GM18505 (cell line): ENCODE data around the gene KCNN3.

Experiments
- ATAC-seq: cut with Tn5 transposase; IDR thresholded peaks from one replicate; pipeline ENCODE4 v1.9.1; 2021; ENCODE audit not compliant: unreplicated experiment
- POLR2A ChIP-seq: IDR thresholded peaks from 4 replicates; pipeline ENCODE4 v1.6.1; 2011; ENCODE audit warnings: borderline replicate concordance; ENCODE audit not compliant: insufficient read depth, insufficient read length; ENCODE audit errors: extremely low read depth

Gene KCNN3

DNA sequence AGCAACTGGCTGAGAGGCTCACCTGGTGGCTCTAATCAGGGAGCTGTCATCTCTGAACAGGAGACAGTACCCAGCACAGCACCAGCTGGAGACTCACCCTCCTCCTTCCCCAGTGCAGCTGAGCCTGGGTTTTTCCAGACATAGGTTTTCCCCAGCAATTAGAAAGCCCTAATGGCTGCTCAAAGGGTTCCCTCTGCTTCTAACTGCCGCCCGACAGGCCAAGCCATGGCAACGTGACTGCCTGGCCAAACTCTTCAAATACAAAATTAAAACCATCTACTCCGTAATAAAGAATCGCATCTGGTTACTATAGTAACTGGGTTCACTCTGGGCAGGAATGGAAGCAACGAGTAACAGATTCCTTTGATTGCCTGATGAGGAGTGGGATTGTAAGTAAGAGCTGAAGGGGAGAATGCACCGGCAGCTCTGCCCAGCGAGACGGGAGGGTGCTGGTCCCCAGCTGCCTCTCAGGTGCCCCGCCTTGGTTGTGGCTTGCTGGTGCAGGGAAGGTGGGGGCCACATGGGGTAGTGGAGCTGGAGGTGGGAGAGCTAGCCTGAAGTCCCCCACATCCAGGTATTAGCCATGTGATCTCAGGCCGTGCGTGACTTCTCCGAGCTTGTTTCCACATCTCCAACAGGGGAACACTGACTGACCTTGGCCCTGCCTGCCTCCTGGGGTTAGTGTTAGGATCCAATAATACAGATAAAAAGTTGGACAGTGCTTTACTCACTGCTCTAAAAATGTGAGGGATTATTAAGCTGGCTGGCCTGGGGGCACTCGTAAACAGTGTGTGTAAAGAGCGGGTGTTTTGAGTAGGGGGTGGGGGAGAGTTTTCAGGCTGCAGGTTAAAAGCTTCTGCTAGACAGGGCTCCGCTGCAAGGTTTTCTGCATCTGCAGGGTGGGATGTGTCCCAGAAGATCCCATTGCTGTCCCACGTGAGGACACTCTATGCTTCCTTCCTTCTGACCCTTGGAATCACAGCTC is 94.2 kb downstream of the KCNN3 start:
- TF ChIP-seq POLR2A, result no peak
- ATAC-seq, result no peak

DNA sequence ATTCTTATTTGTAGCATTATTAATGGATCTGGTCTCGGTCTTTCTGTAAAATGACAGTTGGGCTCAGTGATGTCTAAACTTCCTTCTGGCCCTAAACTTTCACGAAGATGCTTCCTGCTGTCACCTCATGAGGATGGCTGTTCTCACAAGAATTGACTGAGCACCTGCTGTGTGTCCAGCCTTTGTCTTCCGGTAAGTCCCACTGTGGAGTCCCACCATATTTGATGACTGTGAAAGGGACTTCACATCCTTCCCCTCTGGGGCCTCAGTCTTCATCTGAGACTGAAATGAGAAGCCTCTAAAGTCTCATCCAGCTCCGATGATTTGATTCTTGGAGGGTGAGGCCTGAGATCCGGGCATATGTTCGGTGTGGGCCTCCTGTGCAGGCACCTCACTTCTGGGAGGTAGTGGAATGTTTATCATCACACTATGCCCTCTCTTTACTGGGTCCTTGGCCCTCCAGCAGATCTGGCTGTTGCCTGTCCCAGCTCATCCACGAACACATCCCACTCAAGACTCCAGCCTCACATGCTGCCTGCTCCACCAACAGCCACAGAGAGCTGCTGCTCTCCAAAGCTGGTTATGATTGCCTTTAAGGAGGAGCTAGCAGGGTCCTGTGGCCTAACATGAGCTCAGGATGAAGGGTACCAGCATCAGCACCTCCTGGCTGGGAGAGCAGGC is 95.8 kb downstream of the KCNN3 start:
- ATAC-seq, result no peak
- TF ChIP-seq POLR2A, result no peak

DNA sequence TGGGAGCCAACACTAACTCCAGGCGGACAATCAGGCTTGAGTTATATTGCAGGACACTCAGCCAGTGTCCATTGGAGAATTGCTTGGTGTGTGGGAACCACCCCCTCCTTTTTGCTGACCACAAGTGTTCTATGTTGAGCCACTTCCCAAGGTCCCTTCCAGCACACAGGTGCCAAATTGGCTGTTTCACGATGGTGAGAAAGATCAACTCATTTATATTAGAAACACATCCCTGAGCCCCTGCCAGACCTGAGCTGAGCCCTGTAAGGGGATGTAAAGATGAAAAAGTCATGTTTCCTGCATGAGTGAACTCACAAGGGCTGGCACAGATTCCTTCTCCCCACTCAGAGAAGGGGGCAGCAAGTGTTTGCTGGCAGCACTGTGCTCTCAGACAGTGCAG is 96.5 kb downstream of the KCNN3 start:
- no peak for ATAC-seq
- no peak for TF ChIP-seq POLR2A

DNA sequence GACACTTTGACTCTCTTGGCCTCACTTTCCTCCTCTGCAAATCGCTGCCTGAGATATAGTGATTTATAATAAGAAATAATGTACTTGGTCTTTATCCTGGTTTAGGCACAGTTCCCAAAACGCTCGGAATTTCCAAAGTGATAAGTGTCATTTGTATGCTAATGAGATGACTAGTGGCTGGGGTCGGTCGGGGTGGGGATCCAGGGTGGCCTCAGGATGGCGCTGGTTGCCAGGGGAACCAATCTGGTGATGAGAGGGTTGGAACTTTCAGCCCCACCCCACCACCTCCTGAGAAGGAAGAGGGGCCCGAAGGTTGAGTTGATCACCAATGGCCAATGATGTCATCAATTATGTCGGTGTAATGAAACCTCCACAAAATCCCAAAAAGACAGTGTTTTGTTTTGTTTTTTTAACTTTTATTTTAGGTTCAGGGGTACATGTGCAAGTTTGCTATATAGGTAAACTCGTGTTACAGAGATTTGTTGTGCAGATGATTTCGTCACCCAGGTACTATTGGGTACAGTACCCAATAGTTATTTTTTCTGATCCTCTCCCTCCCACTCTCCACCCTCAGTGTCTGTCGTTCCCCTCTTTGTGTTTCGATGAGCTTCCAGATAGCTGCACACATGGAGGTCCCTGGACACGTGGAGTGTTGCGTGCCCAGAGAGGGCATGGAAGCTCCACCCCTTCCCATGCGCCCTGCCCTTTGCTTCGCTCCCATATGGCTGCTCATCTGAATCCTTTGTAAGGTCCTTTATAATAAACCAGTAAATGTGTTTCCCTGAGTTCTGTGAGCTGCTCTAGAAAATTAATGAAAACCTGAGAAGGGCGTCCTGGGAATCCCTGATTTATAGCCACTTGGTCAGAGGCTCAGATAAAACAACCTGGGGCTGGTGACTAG is 97.2 kb downstream of the KCNN3 start:
- TF ChIP-seq POLR2A, result no peak
- ATAC-seq, result no peak

DNA sequence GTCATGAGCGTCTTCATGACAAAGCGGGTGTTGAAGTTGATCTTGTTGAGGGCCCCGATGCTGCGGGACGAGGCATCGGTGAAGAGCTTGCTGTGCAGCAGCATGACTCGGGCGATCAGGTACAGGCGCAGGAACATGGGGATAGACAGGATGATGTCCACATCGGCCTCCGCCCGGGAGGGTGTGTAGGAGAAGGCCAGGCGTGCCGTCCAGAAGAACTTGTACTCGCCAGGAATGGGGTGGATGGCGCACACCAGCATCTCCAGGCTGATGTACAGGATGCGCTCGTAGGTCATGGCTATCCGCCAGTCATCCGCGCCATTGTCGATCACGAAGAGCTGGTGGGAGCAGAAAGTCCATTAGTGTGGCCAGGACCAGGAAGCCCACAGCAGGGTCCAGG is 98.0 kb downstream of the KCNN3 start:
- no peak for ATAC-seq
- TF ChIP-seq POLR2A, result no peak

DNA sequence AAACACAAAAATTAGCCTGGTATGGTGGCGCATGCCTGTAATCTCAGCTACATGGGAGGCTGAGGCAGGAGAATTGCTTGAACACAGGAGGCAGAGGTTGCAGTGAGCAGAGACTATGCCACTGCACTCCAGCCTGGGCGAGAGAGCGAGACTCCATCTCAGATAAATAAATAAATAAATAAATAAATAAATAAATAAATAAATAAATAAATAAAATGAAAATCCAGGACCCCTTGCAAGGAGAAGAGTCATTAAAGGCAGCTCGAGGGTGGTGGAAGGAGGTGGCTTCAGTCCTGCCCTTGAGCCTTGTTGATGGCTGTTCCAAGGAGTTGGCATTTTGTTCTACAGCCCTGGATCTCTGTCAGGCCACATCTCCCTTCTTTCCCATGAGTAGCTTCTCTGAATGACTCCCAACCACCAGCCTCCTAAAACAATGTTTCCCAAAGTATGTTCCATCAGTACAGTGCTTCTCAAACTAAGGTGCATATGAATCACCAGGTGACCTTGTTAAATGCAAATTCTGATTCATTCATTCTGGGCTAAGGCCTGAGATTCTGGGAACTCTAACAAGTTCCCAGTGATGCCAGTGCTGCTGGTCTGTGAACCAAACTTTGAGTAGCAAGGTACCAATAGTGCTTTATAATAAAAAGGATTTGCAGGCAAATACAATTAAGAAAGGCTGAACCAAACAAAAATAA is 99.0 kb downstream of the KCNN3 start:
- no peak for ATAC-seq
- no peak for TF ChIP-seq POLR2A

DNA sequence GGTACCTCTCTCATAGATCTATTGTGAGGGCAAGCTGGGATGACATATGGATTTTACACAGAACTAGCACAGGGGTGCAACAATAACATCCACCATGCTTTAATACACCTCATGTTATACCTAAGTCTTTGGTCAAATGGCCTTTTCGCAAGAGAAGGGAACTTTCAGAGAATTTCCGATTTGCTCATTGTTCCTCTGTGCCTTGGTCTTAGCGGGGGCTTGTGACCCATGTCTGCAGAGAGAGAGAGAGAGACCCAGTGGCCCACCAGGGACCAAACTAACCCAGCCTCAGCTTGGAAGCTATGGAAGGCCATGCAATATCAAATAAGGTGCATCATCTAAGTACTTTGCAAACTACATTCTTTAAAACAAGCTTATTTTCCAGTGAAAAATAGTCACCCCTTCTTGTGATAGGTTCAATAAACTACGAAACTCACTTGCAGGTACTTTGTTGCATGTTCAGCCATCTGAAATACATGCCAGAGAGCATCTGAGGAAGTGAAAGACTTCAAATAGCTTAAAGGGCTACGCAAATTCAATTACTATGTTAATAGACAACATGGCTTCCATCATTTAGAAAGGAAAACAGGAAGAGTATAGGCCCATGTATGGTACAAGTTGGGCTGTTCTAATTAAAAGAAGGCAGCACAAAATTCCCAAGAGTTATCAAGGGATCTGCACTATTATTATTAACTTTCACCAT is 100.7 kb downstream of the KCNN3 start:
- TF ChIP-seq POLR2A, result no peak
- ATAC-seq, result no peak

DNA sequence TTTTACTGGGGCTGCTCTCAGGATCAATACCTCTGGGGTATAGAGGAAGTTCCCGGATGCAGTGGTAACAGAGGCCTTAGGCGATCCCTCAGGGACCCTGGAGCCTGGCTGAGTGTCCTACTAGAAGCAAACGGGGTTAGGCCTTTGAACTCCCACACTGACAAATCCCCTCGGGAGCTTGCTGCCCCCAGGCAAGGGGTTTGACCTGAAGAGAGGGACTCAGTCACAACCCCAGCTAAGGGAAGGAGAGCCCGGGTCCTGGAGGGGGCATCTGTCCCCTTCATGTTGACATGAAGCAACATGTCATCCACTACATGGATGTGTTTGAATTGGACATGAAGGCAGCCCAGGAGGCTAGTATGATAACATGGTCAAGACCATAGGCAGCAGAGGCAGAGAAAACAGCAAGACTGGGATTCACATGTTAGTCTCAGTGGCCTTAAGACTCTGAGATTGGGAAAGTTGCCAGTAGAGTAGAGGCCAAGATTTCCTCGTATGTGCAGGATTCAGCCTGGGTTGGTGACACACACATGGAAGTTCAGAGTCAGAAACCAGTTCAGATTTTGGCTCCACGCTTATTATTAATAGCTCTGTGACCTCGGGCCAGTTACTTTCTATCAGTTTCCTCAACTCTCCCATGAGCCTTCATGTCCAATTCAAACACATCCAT is 101.5 kb downstream of the KCNN3 start:
- no peak for ATAC-seq
- no peak for TF ChIP-seq POLR2A

DNA sequence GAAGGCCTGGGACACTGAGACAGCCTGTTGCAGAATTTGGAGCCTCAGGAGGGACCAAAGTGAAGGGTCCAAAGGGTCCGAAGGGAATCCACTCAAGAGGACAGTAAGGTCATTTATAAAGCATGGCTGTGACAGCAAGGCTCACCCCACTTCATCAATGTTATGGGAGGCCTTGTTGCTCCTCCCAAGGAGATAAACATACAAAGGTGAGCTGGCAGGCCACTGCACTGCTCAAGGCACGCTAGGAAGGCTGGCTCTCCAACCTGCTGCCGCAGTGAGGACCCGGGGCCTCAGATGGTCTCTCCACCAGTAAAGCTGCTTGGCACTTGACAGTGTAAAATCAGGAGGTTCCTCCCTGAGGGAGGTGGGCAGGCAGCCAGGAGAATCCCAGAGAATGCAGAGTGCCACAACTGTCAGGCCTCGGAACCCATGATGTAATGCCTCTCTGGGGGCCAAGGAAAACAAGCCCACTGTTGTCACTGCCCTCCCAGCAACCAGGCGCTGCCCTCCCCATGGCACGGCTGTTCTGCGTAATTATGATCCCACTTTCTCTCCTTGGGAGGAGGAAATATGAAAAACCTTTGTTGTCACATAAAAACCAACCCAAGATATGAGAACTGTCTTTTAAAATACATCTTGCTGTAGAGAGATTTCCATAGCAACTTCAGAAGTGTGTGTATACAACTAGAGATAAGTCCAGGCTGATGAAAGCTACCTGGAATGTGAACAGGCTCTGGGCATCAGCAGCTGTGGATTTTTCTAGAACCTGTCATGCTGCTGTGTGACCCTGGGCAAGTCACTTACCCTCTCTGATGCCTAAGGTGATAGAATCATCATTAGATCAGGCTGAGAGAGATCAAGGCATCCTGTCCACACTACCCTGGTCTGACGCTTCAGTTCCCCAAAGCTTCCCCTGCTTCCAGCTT is 102.5 kb downstream of the KCNN3 start:
- ATAC-seq, result no peak

DNA sequence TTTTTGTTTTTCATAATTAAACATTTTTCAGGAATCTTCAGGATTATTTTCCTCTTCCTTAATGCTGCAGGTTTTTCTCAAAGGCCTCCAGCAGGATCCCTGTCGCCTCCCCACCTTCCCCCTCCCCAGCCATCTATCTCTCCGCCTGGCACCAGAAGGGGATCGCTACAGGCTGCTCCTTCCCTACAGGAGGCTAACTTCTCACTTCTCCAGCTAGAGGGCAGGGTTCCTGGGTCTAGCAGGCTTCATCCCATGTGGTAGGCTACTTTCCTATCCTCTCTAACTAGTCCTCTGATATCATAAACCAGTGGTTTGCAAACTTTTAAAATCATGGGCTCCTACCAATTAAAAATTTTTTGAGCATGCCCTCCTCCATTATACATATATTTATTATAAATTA is 104.1 kb downstream of the KCNN3 start:
- TF ChIP-seq POLR2A, result no peak
- no peak for ATAC-seq

More for the DNA sequence above, 102.5 kb downstream of the KCNN3 start:
- TF ChIP-seq POLR2A, result no peak

DNA sequence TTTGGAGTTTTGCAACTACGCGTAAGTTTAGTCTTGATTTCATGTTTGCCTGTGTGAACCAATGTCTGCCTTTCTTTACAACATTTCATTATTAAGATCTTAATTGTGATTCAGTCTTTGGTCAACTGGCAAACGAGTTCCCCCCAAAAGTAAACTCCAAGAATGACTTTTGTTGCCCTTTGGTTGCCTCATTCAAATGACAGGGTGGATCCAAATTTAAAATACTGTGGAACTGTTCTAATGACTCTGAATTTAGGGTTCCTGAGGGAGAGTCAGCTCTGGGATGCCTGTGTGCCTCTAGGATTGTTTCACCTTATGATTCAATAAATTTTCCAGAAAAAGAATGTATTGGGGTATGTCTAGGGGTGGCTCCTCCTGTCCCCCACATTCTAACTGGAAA is 105.3 kb downstream of the KCNN3 start:
- ATAC-seq, result no peak
- TF ChIP-seq POLR2A, result no peak

DNA sequence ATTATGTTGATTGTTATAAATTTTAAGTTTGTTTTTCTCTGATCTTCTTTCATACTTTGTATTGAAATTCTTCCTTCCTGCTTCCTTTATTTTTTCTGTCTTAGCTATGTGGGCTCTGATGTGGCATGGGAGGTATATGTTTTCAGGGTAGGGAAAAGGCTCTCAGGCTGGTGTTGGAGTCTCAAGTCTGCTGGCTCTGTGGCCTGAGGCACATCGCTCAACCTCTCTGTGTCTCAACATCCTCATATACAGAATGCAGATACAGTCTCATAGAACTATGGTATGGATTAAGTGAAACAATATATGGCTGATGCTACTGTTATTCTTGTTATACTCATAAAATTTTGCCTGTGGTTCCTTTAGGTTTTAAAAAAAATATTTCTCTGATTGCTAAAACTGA is 105.9 kb downstream of the KCNN3 start:
- ATAC-seq, result no peak
- TF ChIP-seq POLR2A, result no peak
